B cell (primary cell): ENCODE data around the gene CCDC3. TPM values are rescaled to one million over a fixed set of nuclear protein-coding genes. Genes with fewer than 3 reads are reported as not detected.

Experiments used
- ATAC-seq: fragments of 200-7000 bp; cut with Tn5 transposase; one replicate; pipeline ENCODE4 v1.10.0; 2021; ENCODE audit warnings: low read depth, mild to moderate bottlenecking, moderate number of reproducible peaks, moderate library complexity
- CTCF ChIA-PET: fragments of 350-600 bp; sonication (Branson Sonifier 250); formaldehyde crosslinking; loops from one replicate; lab custom pipeline; 2021; ENCODE audit warnings: antibody characterized with exemption, inconsistent platforms; lab: Charles Lee
- POLR2A ChIA-PET: fragments of 350-600 bp; sonication (Branson Sonifier 250); formaldehyde crosslinking; loops from one replicate; lab custom pipeline; 2021; ENCODE audit warnings: antibody characterized with exemption; lab: Charles Lee
- DNase-seq: peaks from one replicate; pipeline ENCODE4 v3.0.0; 2013
- H2AFZ ChIP-seq: 2 replicates; pipeline ENCODE4 v1.6.1; 2012; ENCODE audit warnings: mild to moderate bottlenecking, low read depth, low read length; ENCODE audit not compliant: insufficient read depth, poor library complexity, severe bottlenecking
- H3K27ac ChIP-seq, 2 donors: 1 replicate in 1 of 2; 2 replicates in 1 of 2; pipeline ENCODE4 v1.5.1; 2012 to 2013; ENCODE audit warnings: low read length in 2 of 2, mild to moderate bottlenecking in 2 of 2, moderate library complexity in 1 of 2
- H3K27me3 ChIP-seq, 4 experiments: fragments of 200-600 bp in 1 of 4; sonication (generic) in 1 of 4; replicated peaks in 1 of 4; 1 replicate in 2 of 4; 2 replicates in 2 of 4; pipeline versions ENCODE4 v1.6.1 to v1.7.0; 2013 to 2016; ENCODE audit warnings: low read length in 3 of 4, mild to moderate bottlenecking in 2 of 4, mixed read lengths in 1 of 4, moderate library complexity in 1 of 4; ENCODE audit not compliant: insufficient read depth in 4 of 4, control insufficient read depth in 3 of 4; ENCODE audit errors: control extremely low read depth in 1 of 4
- H3K36me3 ChIP-seq, 2 experiments: replicated peaks in 1 of 2; 1 replicate in 1 of 2; 2 replicates in 1 of 2; pipeline versions ENCODE4 v1.6.1 to v1.7.1; 2013; ENCODE audit warnings: low read length in 1 of 2; ENCODE audit not compliant: insufficient read depth in 2 of 2, control insufficient read depth in 1 of 2; ENCODE audit errors: control extremely low read depth in 1 of 2, extremely low read depth in 1 of 2
- H3K4me1 ChIP-seq, 2 donors: fragments of 200-600 bp in 1 of 2; sonication (generic) in 1 of 2; 1 replicate in 1 of 2; 2 replicates in 1 of 2; pipeline versions ENCODE4 v1.5.1 to v1.6.1; 2013 to 2017; ENCODE audit warnings: low read length in 2 of 2; ENCODE audit not compliant: control insufficient read depth in 2 of 2, insufficient read depth in 2 of 2
- H3K4me2 ChIP-seq: replicated peaks from 2 replicates; pipeline ENCODE3; 2012; ENCODE audit warnings: mild to moderate bottlenecking, low read depth, low read length; ENCODE audit not compliant: poor library complexity, severe bottlenecking
- H3K4me3 ChIP-seq, 5 experiments: fragments of 200-600 bp in 1 of 5; sonication (generic) in 1 of 5; 1 replicate in 3 of 5; 2 replicates in 2 of 5; pipeline versions ENCODE4 v1.5.1 to v1.7.0; 2011 to 2016; ENCODE audit warnings: low read length in 4 of 5, mild to moderate bottlenecking in 4 of 5, low read depth in 2 of 5, control low read depth in 1 of 5, moderate library complexity in 1 of 5; ENCODE audit not compliant: insufficient read depth in 1 of 5; ENCODE audit errors: control extremely low read depth in 1 of 5, extremely low read depth in 1 of 5
- H3K79me2 ChIP-seq: fragments of 200-600 bp; sonication (generic); one replicate; pipeline ENCODE4 v1.6.0; 2016; ENCODE audit warnings: low read length; ENCODE audit not compliant: control insufficient read depth, insufficient read depth
- H3K9ac ChIP-seq: fragments of 200-600 bp; sonication (generic); 2 replicates; pipeline ENCODE4 v1.6.1; 2017; ENCODE audit warnings: mild to moderate bottlenecking, low read length, moderate library complexity
- H3K9me3 ChIP-seq, 3 donors: one replicate each; pipeline versions ENCODE4 v1.6.1 to v1.7.1; 2013; ENCODE audit warnings: low read length in 2 of 3; ENCODE audit not compliant: control insufficient read depth in 2 of 3, insufficient read depth in 1 of 3; ENCODE audit errors: control extremely low read depth in 1 of 3
- H4K20me1 ChIP-seq: 2 replicates; pipeline ENCODE4 v1.6.0; 2012; ENCODE audit warnings: mild to moderate bottlenecking, low read length; ENCODE audit not compliant: insufficient read depth, control insufficient read depth, poor library complexity, severe bottlenecking
- H3K27ac Mint-ChIP-seq: one replicate; pipeline ENCODE4 v1.8.0; 2021; ENCODE audit warnings: mixed read lengths
- H3K27me3 Mint-ChIP-seq: one replicate; pipeline ENCODE4 v1.8.0; 2021; ENCODE audit warnings: mixed read lengths
- H3K4me1 Mint-ChIP-seq: one replicate; pipeline ENCODE4 v1.8.0; 2021; ENCODE audit warnings: mixed read lengths
- H3K4me3 Mint-ChIP-seq: one replicate; pipeline ENCODE4 v1.8.0; 2021; ENCODE audit warnings: mixed read lengths
- H3K9me3 Mint-ChIP-seq: one replicate; pipeline ENCODE4 v1.8.0; 2022; ENCODE audit warnings: mixed read lengths; ENCODE audit not compliant: insufficient read depth
- EZH2 ChIP-seq: IDR thresholded peaks from 2 replicates; pipeline ENCODE4 v1.6.1; 2012; ENCODE audit warnings: borderline replicate concordance, low read depth, mild to moderate bottlenecking, moderate library complexity, low read length; ENCODE audit not compliant: insufficient read depth, poor library complexity, severe bottlenecking
- WGBS: methylation state at CpG from one replicate; pipeline ENCODE4 v1.1.5; 2013; ENCODE audit warnings: missing lambda C conversion rate; ENCODE audit not compliant: insufficient coverage; 5-methylcytosine and 5-hydroxymethylcytosine counted together
- intact Hi-C: fragments of 100-400 bp; cut with micrococcal nuclease; formaldehyde crosslinking; loops from one replicate; pipeline ENCODE4 v1.10.0; 2022
- polyA plus RNA-seq: library from polyadenylated mRNA; depleted of rRNA; stranded (reverse); fragments of >200 nt; gene quantifications from 2 replicates; pipeline ENCODE4 v1.2.3, GENCODE V29; 2012
- total RNA-seq, 2 donors: library from RNA; stranded (reverse); fragments of 120-200 nt in 1 of 2; gene quantifications; 1 replicate in 1 of 2; 2 replicates in 1 of 2; pipeline versions ENCODE4 v1.2.3 to v1.2.4, GENCODE V29; 2013 to 2022
- TF ChIP-seq, protein P1 (sequence below): fragments of 200-600 bp; IDR thresholded peaks from one replicate; pipeline ENCODE4 v1.8.0; 2022; ENCODE audit warnings: antibody characterized with exemption, mild to moderate bottlenecking

The CCDC3 gene
- total and polyA plus RNA-seq, 2 donors (not counting 1 experiment from before 2014, with no cell fraction given), result 0.12 TPM; not detected in 1

DNA sequence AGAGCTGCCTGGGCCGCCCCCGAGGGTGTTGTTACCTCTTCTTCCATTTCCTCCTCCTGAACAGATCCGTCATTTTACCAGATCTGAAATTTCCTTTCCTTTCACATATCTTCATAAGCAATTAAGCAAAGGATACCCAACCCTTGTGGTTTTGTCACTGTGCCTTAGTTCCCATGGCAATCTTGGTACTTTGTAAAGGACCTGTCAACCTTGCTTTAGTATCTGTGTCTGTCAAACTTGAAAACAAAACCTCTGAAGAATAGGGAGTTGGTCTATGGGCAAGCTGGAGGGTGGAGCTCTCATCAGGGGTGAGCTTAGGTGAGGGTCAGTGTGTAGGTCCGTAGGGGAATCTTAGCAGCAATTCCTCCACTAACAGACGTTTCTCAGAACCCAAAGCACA is 25.4 kb upstream of the CCDC3 start:
- Histone ChIP-seq H3K9me3 (peaks cover 4 to 6% (median 6%) of the 10 kb centered on the region in 3 donors), H3K4me3 (no peak overlapping the region), H3K27me3 (peaks cover 0 to 8% (median 3%) of the 10 kb centered on the region in 4 experiments), H3K4me1 (no peaks in the 10 kb centered on the region), H3K27ac (no peak overlapping the region), H3K9ac (no peak overlapping the region), H4K20me1 (no peaks in the 10 kb centered on the region), H3K79me2 (no peaks in the 10 kb centered on the region), H2AFZ (no peak overlapping the region), H3K4me2 (no peak overlapping the region), H3K36me3 (no peaks in the 10 kb centered on the region)
- ATAC-seq, result no peak
- no peak overlapping the region for H3K4me3 Mint-ChIP-seq
- ChIA-PET POLR2A (no interaction called here), CTCF (no interaction called here)
- H3K4me1 Mint-ChIP-seq, result no peaks in the 10 kb centered on the region
- peaks cover 60% of the 10 kb centered on the region for H3K27me3 Mint-ChIP-seq
- peaks cover 11% of the 10 kb centered on the region for H3K9me3 Mint-ChIP-seq
- no peak overlapping the region for H3K27ac Mint-ChIP-seq
- no CpG with 5 or more reads among the region's 5 CpGs for WGBS
- no peak for TF ChIP-seq EZH2
- TF ChIP-seq, protein P1, sequence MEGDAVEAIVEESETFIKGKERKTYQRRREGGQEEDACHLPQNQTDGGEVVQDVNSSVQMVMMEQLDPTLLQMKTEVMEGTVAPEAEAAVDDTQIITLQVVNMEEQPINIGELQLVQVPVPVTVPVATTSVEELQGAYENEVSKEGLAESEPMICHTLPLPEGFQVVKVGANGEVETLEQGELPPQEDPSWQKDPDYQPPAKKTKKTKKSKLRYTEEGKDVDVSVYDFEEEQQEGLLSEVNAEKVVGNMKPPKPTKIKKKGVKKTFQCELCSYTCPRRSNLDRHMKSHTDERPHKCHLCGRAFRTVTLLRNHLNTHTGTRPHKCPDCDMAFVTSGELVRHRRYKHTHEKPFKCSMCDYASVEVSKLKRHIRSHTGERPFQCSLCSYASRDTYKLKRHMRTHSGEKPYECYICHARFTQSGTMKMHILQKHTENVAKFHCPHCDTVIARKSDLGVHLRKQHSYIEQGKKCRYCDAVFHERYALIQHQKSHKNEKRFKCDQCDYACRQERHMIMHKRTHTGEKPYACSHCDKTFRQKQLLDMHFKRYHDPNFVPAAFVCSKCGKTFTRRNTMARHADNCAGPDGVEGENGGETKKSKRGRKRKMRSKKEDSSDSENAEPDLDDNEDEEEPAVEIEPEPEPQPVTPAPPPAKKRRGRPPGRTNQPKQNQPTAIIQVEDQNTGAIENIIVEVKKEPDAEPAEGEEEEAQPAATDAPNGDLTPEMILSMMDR, result no peak
- intact Hi-C loops, result no loop called here
- no peak for DNase-seq

DNA sequence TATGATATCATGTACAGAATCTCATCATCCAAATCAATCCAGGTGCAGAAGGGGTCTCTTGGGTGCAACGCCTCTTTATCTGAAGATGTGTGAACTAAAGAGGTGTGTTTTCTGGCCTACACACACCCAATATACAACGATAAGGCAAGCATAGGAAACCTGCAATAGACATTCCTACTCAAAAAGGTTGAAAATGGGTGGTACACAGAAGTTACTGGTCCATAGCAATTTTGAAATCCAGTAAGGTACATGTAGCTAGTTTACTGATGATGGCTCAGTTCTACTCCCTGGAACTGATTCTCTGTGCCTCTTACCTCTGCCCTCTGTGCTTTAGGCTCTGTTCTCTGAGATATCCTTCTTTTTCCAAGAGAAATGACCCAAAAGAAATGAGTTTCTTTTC is 22.2 kb upstream of the CCDC3 start:
- H3K36me3 ChIP-seq, result no peaks in the 10 kb centered on the region
- H2AFZ ChIP-seq, result no peak overlapping the region
- DNase-seq (no peak), ATAC-seq (no peak)
- ChIA-PET POLR2A (no interaction called here), CTCF (no interaction called here)
- H3K9ac ChIP-seq, result no peak overlapping the region
- H3K27me3 ChIP-seq, result peaks cover 0 to 8% (median 3%) of the 10 kb centered on the region in 4 experiments
- peaks cover 4 to 6% (median 6%) of the 10 kb centered on the region in 3 donors for H3K9me3 ChIP-seq
- no peak overlapping the region for H3K27ac Mint-ChIP-seq
- no peaks in the 10 kb centered on the region for H3K4me1 ChIP-seq
- peaks cover 45% of the 10 kb centered on the region for H3K27me3 Mint-ChIP-seq
- H3K4me1 Mint-ChIP-seq, result peaks cover 1% of the 10 kb centered on the region
- TF ChIP-seq, protein P1, result no peak
- peaks cover 11% of the 10 kb centered on the region for H3K9me3 Mint-ChIP-seq
- no peaks in the 10 kb centered on the region for H3K79me2 ChIP-seq
- no CpG with 5 or more reads among the region's 2 CpGs for WGBS
- H4K20me1 ChIP-seq, result no peaks in the 10 kb centered on the region
- no peak overlapping the region for H3K4me2 ChIP-seq
- no peak overlapping the region for H3K27ac ChIP-seq
- intact Hi-C loops, result no loop called here
- H3K4me3 ChIP-seq, result no peak overlapping the region
- no peak overlapping the region for H3K4me3 Mint-ChIP-seq
